Measurements from ENCODE around the gene ERAL1.

GRCh38 chr17:28896491-28896883 lies 41.7 kb downstream of the ERAL1 start:
- TF ChIP-seq ZNF274 (IDR thresholded peaks at IDR 0.05; ENCODE audit: low read depth, low read length) (no peak), YY1 (IDR thresholded peaks at IDR 0.05; ENCODE audit: insufficient read depth, insufficient read length) (no peak)

All from NT2/D1 (cell line).